SK-N-DZ (cell line): ENCODE results near the gene ADSL.
"Not testable (repeated sequence)": the region's sequence is repeated elsewhere in the genome, so short reads cannot be mapped to it uniquely, and the experiment has no call there.

Experiments used
- DNase-seq: peaks from one replicate; pipeline ENCODE4 v3.0.0-alpha.2; 2015; ENCODE audit warnings: low spot score

The ADSL gene

DNA sequence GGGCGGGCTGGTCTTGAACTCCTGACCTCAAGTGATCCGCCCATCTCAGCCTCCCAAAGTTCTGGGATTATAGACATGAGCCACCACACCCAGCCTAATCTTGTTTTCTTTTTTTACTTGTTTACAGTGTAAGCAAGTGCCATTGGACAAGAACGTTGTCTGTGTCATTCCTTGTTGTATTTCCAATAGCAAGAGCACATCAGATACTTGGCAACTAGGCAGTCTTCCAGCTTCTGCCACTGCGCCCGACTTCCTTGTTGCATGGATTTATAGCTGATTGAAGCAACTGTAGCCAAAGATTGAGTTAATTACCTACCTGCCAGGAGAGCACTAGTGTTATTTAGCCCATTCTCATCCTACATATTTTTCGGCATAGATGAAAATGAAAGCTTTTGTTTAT is 21.0 kb downstream of the ADSL start:
- no peak for DNase-seq

GRCh38 chr22:40368016-40368415 is 21.7 kb downstream of the ADSL start:
- no peak for DNase-seq

- no peak for DNase-seq
Measured at GRCh38 chr22:40368836-40369235, 22.5 kb downstream of the ADSL start.

DNA sequence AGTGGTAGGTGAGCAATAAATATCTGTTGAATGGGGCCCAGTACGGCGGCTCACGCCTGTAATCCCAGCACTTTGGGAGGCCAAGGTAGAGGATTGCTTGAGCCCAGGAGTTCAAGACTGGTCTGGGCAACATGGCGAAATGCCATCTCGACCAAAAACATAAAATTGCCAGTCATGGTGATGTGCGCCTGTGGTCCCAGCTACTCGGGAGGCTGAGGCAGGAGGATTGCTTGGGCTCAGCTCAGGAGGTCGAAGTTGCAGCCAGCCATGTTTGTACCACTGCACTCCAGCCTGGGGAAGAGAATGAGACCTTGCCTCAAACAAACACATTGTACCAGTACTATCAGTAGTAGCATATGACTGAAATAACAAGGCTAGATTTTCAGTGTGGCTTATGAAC is 28.3 kb downstream of the ADSL start:
- no peak for DNase-seq

- no peak for DNase-seq
Measured at GRCh38 chr22:40376149-40376548, 29.8 kb downstream of the ADSL start.

DNA sequence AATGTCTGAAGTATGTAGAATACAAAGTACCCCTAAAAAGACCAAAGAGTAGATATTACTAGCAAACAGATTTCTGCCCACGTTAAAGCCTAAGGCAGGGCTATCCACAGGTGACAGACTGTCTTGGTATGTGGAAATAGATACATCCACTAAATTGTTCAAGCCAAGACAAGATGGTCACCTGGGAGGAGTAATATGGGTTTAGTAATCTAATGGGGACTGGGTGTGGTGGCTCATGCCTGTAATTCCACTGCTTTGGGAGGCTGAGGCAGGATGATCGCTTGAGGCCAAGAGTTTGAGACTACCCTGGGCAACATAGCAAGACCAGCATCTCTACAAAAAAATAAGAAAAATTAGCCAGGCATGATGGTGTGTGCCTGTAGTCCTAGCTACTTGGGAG is 31.6 kb downstream of the ADSL start:
- DNase-seq: no peak

DNA sequence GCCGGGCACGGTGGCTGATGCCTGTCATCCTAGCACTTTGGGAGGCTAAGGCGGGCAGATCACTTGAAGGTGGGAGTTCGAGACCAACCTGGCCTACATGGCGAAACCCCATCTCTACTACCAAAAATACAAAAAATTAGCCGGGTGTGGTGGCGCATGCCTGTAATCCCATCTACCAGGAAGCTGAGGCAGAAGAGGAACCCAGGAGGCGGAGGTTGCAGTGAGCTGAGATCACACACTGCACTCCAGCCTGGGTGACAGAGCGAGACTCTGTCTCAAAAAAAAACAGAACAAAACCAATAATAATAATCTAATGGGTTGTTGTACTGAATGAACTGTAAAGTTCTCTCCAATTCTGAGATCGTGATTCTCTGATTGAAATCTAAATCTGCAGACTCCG is 32.1 kb downstream of the ADSL start:
- not testable (repeated sequence) for DNase-seq

DNA sequence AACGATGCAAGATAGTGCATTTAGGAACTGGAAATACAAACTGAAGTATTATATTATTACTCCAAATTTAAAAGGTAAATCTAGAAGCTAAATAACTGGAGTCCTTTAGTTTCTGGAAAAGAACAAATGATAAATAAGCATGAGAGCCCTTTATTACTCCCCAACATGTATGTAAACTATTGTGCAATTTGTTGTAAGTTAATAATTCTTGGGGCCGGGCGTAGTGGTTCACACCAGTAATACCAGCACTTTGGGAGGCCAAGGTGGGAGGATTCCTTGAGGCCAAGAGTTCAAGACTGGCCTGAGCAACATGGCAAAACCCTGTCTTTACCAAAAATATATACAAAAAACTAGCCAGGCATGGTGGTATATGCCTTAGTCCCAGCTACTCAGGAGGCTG is 35.2 kb downstream of the ADSL start:
- DNase-seq: no peak

DNA sequence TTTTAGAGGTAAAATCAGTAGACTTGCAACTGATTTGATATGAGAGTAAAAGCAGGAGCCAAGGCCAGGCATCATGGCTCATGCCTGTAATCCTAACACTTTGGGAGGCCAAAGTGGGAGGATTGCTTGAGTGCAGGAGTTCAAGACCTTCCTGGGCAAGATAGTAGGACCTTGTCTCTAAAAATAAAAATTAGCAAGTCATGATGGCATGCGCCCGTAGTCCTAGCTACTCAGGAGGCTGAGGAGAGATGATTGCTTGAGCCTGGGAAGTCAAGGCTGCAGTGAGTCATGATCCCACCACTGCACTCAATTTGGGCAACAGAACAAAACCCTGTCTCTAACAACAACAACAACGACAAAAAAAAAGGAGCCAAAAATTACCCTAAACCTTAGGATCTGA is 37.6 kb downstream of the ADSL start:
- DNase-seq: no peak

DNA sequence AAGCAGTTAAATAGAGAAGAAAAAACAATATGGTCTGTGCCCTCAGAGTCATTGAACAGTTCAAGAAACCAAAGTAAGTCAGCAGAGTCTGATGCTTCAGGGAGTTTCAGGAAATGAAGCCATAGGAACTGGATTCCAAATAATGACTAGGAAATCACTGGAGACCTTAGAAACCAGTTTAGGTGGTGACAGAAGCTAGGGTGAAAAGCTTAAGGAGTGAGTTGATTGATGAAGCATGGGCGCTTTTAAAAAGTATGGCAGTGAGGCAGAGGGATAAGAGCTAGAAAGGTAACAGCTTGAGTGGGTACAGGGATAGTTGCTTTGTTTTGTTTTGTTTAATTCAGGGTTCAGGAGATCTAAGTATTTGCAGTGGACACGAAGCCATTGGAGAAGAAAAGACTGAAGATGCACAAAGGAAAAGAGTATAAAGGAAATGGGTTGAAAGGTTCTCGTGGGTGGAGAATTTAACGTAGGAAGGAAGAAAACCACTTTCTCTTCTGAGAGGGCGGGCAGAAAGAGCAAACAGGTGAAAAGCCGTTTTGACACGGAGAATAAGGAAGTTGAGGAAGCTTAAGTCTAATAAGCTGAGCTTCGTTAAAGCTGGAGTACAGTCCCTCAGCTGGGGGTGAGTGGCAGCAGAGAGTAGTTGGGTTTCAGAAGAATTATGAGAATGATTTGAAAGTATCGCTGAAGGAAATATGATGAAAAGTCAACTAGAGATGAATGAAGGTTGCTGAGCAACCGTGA is 38.9 kb downstream of the ADSL start:
- DNase-seq: no peak

- DNase-seq: no peak
Measured at GRCh38 chr22:40387746-40388145, 41.4 kb downstream of the ADSL start.

- no peak for DNase-seq
Measured at GRCh38 chr22:40388231-40388630, 41.9 kb downstream of the ADSL start.

GRCh38 chr22:40391417-40391816 is 45.1 kb downstream of the ADSL start:
- no peak for DNase-seq

DNA sequence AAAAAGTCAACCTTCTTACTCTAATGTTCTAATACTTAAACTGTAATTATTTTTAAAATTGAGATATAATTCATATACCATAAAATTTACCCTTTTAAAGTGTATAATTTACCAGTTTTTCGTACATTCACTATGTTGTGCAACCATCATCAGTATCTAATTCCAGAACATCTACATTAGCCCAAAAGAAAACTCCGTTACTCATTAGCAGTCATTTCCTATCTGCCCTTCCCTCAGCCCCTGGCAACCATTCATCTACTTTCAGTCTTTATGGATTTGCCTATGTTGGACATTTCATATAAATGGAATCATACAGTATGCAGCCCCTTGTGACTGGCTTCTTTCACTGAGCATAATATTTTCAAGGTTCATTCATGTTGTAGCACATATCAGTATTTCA is 46.3 kb downstream of the ADSL start:
- DNase-seq: no peak

- DNase-seq: no peak
Measured at GRCh38 chr22:40394607-40395006, 48.3 kb downstream of the ADSL start.

GRCh38 chr22:40395607-40396006 is 49.3 kb downstream of the ADSL start:
- DNase-seq: no peak

GRCh38 chr22:40396882-40397281 is 50.6 kb downstream of the ADSL start:
- DNase-seq: no peak

GRCh38 chr22:40397396-40397795 is 51.1 kb downstream of the ADSL start:
- DNase-seq: no peak

DNA sequence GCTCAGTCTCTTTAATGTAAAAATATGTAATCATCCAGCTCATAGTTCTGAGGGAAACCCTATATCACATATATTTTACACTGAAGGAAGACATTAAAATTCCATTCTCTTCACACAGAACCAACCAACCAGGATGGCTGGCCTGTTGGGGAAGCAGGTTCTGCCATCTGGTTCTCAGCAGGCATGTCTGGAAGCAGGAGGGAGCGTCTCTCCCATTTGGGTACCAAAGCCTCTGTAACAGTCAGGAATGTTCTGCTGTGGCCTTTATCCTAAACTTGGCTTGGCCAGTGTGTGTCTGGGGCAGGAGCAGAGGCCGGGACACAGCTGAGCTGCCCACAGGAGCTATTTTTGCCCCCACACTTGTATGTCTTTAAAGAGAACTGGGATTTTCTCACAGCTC is 53.3 kb downstream of the ADSL start:
- DNase-seq: no peak

DNA sequence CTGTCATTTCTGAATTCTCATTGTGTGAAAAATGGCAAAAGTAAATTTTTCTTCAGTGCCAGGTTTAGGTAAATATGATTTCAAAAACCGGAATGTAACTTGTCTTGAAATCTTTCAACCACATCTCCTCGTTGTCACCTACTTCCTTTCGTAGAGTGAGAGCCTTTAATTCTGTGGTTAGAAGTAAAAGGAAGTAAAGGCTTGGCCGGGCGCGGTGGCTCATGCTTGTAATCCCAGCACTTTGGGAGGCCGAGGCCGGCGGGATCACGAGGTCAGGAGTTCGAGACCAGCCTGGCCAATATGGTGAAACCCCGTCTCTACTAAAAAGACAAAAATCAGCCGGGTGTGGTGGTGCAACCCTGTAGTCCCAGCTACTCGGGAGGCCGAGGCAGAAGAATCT is 53.9 kb downstream of the ADSL start:
- DNase-seq: no peak

DNA sequence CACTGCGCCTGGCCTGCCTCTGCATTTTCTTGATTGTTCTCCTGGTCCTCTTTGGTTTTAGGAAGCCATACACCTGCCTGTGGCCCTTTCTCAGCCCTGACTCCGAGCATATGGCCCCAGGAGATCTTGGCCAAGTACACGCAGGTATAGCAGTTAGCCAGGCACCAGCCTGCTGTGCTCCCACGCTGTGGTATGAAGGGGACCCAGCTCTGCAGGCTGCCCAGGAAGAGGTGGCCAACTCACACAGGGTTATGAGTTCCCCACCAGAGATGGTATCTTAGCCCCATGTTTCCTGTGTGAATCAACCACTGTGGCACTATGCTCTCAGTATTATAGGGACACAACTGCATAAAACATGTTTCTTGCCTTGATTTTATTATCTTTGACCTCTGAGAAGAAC is 55.2 kb downstream of the ADSL start:
- no peak for DNase-seq

- no peak for DNase-seq
Measured at GRCh38 chr22:40401981-40402406, 55.7 kb downstream of the ADSL start.

DNA sequence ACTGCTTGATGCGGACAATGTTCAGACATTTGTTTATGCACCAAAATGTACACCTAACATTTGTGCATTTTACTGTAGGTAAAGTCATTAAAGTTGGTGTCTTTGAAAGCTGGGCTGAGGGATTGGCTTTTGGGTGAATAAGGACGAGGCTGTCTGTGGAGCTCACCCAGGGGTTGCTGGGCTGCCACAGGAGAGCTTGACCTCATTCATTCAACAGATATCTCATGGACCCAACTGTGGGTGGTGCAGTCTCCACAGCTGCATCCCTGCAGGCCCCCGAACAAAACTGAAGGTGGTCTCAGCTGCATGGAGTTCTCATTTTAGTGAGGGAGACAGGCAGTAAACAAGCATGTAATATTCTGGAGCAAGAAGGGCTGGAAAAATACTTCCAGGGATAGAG is 56.8 kb downstream of the ADSL start:
- no peak for DNase-seq

- no peak for DNase-seq
Measured at GRCh38 chr22:40403651-40404050, 57.4 kb downstream of the ADSL start.
